AG04449 (cell line): ENCODE results near the gene MYO1B.

Experiments used
- CTCF ChIA-PET: fragments of 350-600 bp; formaldehyde crosslinking; extraction: SDS; loops from one replicate; lab custom pipeline; 2021; ENCODE audit warnings: antibody characterized with exemption; lab: Yijun Ruan, JAX
- POLR2A ChIA-PET: fragments of 400-600, 350-600 bp; formaldehyde crosslinking; extraction: SDS; loops from one replicate; lab custom pipeline; 2020; ENCODE audit warnings: antibody characterized with exemption, inconsistent platforms; lab: Yijun Ruan, JAX
- DNase-seq: peaks from one replicate; pipeline ENCODE4 v3.0.0-alpha.2; 2010; ENCODE audit warnings: low read depth, low spot score
- H3K4me3 ChIP-seq: 2 replicates; pipeline ENCODE4 v1.5.1; 2011; ENCODE audit warnings: low read depth, mild to moderate bottlenecking, control low read depth, low read length
- CTCF ChIP-seq: IDR thresholded peaks from one replicate; pipeline ENCODE4 v1.5.1; 2011; ENCODE audit warnings: mild to moderate bottlenecking, moderate library complexity, low read length, control low read depth, inconsistent platforms; ENCODE audit not compliant: insufficient read depth; ENCODE audit errors: missing control alignments

Gene MYO1B

GRCh38 chr2:191252699-191253098, 7.5 kb downstream of the MYO1B start:
- no peak for DNase-seq
- no peak for TF ChIP-seq CTCF
- ChIA-PET POLR2A (interaction anchor here (0.7 kb wide), 1 partner anchor 12 kb away, joined by 7 read pairs; no protein-coding TSS in a partner anchor), CTCF (interaction anchor here (0.9 to 2.3 kb wide), 6 partner anchors 10 to 286 kb away, joined by 3 to 6 read pairs (median 4); no protein-coding TSS in a partner anchor)
- no peak overlapping the region for H3K4me3 ChIP-seq

- H3K4me3 ChIP-seq = no peak overlapping the region
- CTCF ChIA-PET = interaction anchor here (0.9 to 2.3 kb wide), 4 partner anchors 10 to 88 kb away, joined by 3 to 6 read pairs (median 4); no protein-coding TSS in a partner anchor
- TF ChIP-seq CTCF = no peak
- no peak for DNase-seq
- POLR2A ChIA-PET = interaction anchor here (0.7 kb wide), 1 partner anchor 11 kb away, joined by 7 read pairs; no protein-coding TSS in a partner anchor
Observed at GRCh38 chr2:191253476-191253875, 8.3 kb downstream of the MYO1B start.

GRCh38 chr2:191255271-191255670, 10.1 kb downstream of the MYO1B start:
- TF ChIP-seq CTCF = no peak
- CTCF ChIA-PET = interaction anchor here (0.7 to 0.9 kb wide), 3 partner anchors 9 to 89 kb away, joined by 3 to 4 read pairs (median 4); no protein-coding TSS in a partner anchor

GRCh38 chr2:191255756-191256312, 10.6 kb downstream of the MYO1B start:
- POLR2A ChIA-PET = interaction anchor here (0.7 to 1.7 kb wide), 2 partner anchors 10 to 84 kb away, joined by 3 to 4 read pairs; no protein-coding TSS in a partner anchor
- TF ChIP-seq CTCF = no peak
- CTCF ChIA-PET = interaction anchor here (0.7 to 0.9 kb wide), 4 partner anchors 8 to 90 kb away, joined by 3 to 4 read pairs (median 4); no protein-coding TSS in a partner anchor
- no peak for DNase-seq
- H3K4me3 ChIP-seq = no peak overlapping the region

More at GRCh38 chr2:191255271-191255670, 10.1 kb downstream of the MYO1B start:
- H3K4me3 ChIP-seq = no peak overlapping the region
- POLR2A ChIA-PET = interaction anchor here (0.7 to 1.7 kb wide), 2 partner anchors 10 to 84 kb away, joined by 3 to 4 read pairs; no protein-coding TSS in a partner anchor
- DNase-seq = no peak

- TF ChIP-seq CTCF = no peak
- ChIA-PET CTCF (no interaction called here), POLR2A (no interaction called here)
- H3K4me3 ChIP-seq = no peak overlapping the region
- DNase-seq = no peak
Observed at GRCh38 chr2:191257934-191258333, 12.7 kb downstream of the MYO1B start.

- POLR2A ChIA-PET = no interaction called here
- TF ChIP-seq CTCF = no peak
- CTCF ChIA-PET = no interaction called here
- no peak overlapping the region for H3K4me3 ChIP-seq
- no peak for DNase-seq
Observed at GRCh38 chr2:191258996-191259395, 13.8 kb downstream of the MYO1B start.
